HCT116 (cell line): Measurements from ENCODE around the gene LCN2. TPM values are rescaled to one million over a fixed set of nuclear protein-coding genes. Genes with fewer than 3 reads are reported as not detected.

Source experiments
- ATAC-seq: fragments of 200-7000 bp; cut with Tn5 transposase; 2 replicates; pipeline ENCODE4 v1.9.1; 2020; ENCODE audit warnings: mild to moderate bottlenecking, moderate library complexity
- BruUV-seq: library from RNA; stranded (reverse); fragments of 400-500 nt; replicated peaks from 2 replicates; lab custom pipeline; 2021; lab: Mats Ljungman, UMichigan
- CTCF ChIA-PET: fragments of 300-600 bp; sonication (Branson Sonifier 250); formaldehyde crosslinking; loops from one replicate; lab custom pipeline; 2021; ENCODE audit warnings: antibody characterized with exemption; lab: Charles Lee
- POLR2A ChIA-PET: fragments of 300-600, 350-600 bp; sonication (Branson Sonifier 250); formaldehyde crosslinking; loops from one replicate; lab custom pipeline; 2021; ENCODE audit warnings: antibody characterized with exemption; lab: Charles Lee
- RAD21 ChIA-PET, 2 experiments: fragments of 300-600 bp; sonication (Branson Sonifier 250); formaldehyde crosslinking; loops; one replicate each; lab custom pipeline; 2023; ENCODE audit warnings: low total read pairs in 2 of 2; ENCODE audit not compliant: uncharacterized antibody in 2 of 2, unreplicated experiment in 2 of 2, low non-redundant PET in 1 of 2; lab: Charles Lee
- DNase-seq: peaks from one replicate; pipeline ENCODE4 v3.0.0-alpha.2; 2010; ENCODE audit warnings: low read depth, low spot score
- H2AFZ ChIP-seq: fragments of 200-600 bp; shearing (Covaris generic), sonication (generic); 2 replicates; pipeline ENCODE4 v1.6.1; 2017; ENCODE audit warnings: low read depth, mixed run types, mixed read lengths, antibody characterized with exemption, low read length; ENCODE audit not compliant: poor library complexity, severe bottlenecking
- H3K27ac ChIP-seq: 2 replicates; pipeline ENCODE4 v1.5.1; 2012; ENCODE audit warnings: low read depth, low read length
- H3K27me3 ChIP-seq: fragments of 200-600 bp; sonication (generic); 2 replicates; pipeline ENCODE4 v1.6.1; 2016; ENCODE audit warnings: mixed run types, low read length, mixed read lengths; ENCODE audit not compliant: insufficient read depth
- H3K36me3 ChIP-seq, 2 experiments: fragments of 200-500 bp in 1 of 2; fragments of 200-600 bp in 1 of 2; sonication (Bioruptor generic) in 1 of 2; sonication (generic) in 1 of 2; 2 replicates each; pipeline versions ENCODE4 v1.5.1 to v1.6.1; 2014 to 2016; ENCODE audit warnings: low read length in 2 of 2, inconsistent platforms in 1 of 2, mixed read lengths in 1 of 2, mixed run types in 1 of 2; ENCODE audit not compliant: insufficient read depth in 2 of 2, control insufficient read depth in 1 of 2
- H3K4me1 ChIP-seq, 2 experiments: fragments of 200-600 bp in 1 of 2; sonication (generic) in 1 of 2; 2 replicates each; pipeline versions ENCODE4 v1.5.1 to v1.6.1; 2012 to 2017; ENCODE audit warnings: low read length in 2 of 2, inconsistent platforms in 1 of 2, mild to moderate bottlenecking in 1 of 2, mixed read lengths in 1 of 2, mixed run types in 1 of 2, moderate library complexity in 1 of 2; ENCODE audit not compliant: insufficient read depth in 2 of 2, control insufficient read depth in 1 of 2
- H3K4me2 ChIP-seq: fragments of 200-600 bp; sonication (generic); 2 replicates; pipeline ENCODE4 v1.6.1; 2017; ENCODE audit warnings: mixed run types, low read length, mixed read lengths
- H3K4me3 ChIP-seq, 2 experiments: fragments of 200-600 bp in 1 of 2; sonication (generic) in 1 of 2; replicated peaks in 1 of 2; 2 replicates each; pipeline ENCODE4 v1.5.1; 2011 to 2016; ENCODE audit warnings: low read length in 2 of 2, control low read depth in 1 of 2, low read depth in 1 of 2, mild to moderate bottlenecking in 1 of 2, mixed read lengths in 1 of 2, mixed run types in 1 of 2
- H3K79me2 ChIP-seq: fragments of 200-600 bp; sonication (generic); 2 replicates; pipeline ENCODE4 v1.6.1; 2017; ENCODE audit warnings: mild to moderate bottlenecking, mixed run types, low read length, moderate library complexity, mixed read lengths; ENCODE audit not compliant: insufficient read depth
- H3K9ac ChIP-seq: fragments of 200-600 bp; sonication (generic); 2 replicates; pipeline ENCODE4 v1.6.1; 2016; ENCODE audit warnings: low read length, mixed read lengths
- H3K9me2 ChIP-seq: fragments of 200-600 bp; sonication (generic), shearing (Covaris generic); 2 replicates; pipeline ENCODE4 v1.6.1; 2017; ENCODE audit warnings: mixed run types, mild to moderate bottlenecking, moderate library complexity; ENCODE audit not compliant: insufficient read depth
- H3K9me3 ChIP-seq, 2 experiments: fragments of 200-500 bp in 1 of 2; fragments of 200-600 bp in 1 of 2; sonication (Bioruptor generic) in 1 of 2; sonication (generic) in 1 of 2; 2 replicates each; pipeline ENCODE4 v1.6.1; 2014 to 2017; ENCODE audit warnings: low read length in 2 of 2, mixed read lengths in 2 of 2, inconsistent platforms in 1 of 2, low read depth in 1 of 2, mild to moderate bottlenecking in 1 of 2, mixed run types in 1 of 2, moderate library complexity in 1 of 2; ENCODE audit not compliant: control insufficient read depth in 1 of 2, insufficient read depth in 1 of 2
- H4K20me1 ChIP-seq: fragments of 200-600 bp; sonication (generic), shearing (Covaris generic); 2 replicates; pipeline ENCODE4 v1.6.1; 2017; ENCODE audit warnings: mixed run types, mild to moderate bottlenecking, moderate library complexity; ENCODE audit not compliant: insufficient read depth
- FOSL1 ChIP-seq: IDR thresholded peaks from 2 replicates; pipeline ENCODE4 v1.6.1; 2012; ENCODE audit warnings: low read depth
- MAX ChIP-seq: IDR thresholded peaks from 2 replicates; pipeline ENCODE4 v1.6.1; 2012
- POLR2AphosphoS5 ChIP-seq: IDR thresholded peaks from 2 replicates; pipeline ENCODE4 v1.6.1; 2011; ENCODE audit warnings: mild to moderate bottlenecking, low read depth, low read length, moderate library complexity
- RAD21 ChIP-seq: IDR thresholded peaks from 2 replicates; pipeline ENCODE4 v1.6.1; 2012; ENCODE audit warnings: low read depth, mild to moderate bottlenecking
- TCF7L2 ChIP-seq: IDR thresholded peaks from 2 replicates; pipeline ENCODE4 v1.7.0; 2011; ENCODE audit warnings: borderline replicate concordance, inconsistent platforms; ENCODE audit not compliant: insufficient read depth, insufficient read length; ENCODE audit errors: extremely low read depth
- ZBTB33 ChIP-seq: IDR thresholded peaks from 2 replicates; pipeline ENCODE4 v1.6.1; 2011; ENCODE audit warnings: mild to moderate bottlenecking, low read length, moderate library complexity; ENCODE audit not compliant: insufficient replicate concordance; ENCODE audit errors: extremely low read depth
- ZFX ChIP-seq: fragments of 450-650 bp; IDR thresholded peaks from 2 replicates; pipeline ENCODE4 v1.6.1; 2017
- ZNF274 ChIP-seq: fragments of 200-500 bp; sonication (Bioruptor generic); IDR thresholded peaks from 2 replicates; pipeline ENCODE4 v1.6.1; 2014; ENCODE audit warnings: mild to moderate bottlenecking, low read depth, low read length, inconsistent platforms
- intact Hi-C: fragments of 100-400 bp; cut with micrococcal nuclease; formaldehyde crosslinking; loops from 2 replicates; pipeline ENCODE4 v1.10.0; 2022
- total RNA-seq: library from RNA; stranded (reverse); gene quantifications from one replicate; pipeline ENCODE4 v1.2.1, GENCODE V29; 2021; ENCODE audit not compliant: unreplicated experiment

LCN2 gene
- total RNA-seq, 1 experiment from 2014 or later = 9.2 TPM

- Histone ChIP-seq H3K36me3 (peaks cover 12 to 38% of the 10 kb centered on the region in 2 experiments), H3K4me3 (no peak overlapping the region), H3K27me3 (no peaks in the 10 kb centered on the region), H3K4me2 (no peak overlapping the region), H3K9me2 (no peaks in the 10 kb centered on the region), H3K4me1 (peaks cover 10 to 18% of the 10 kb centered on the region in 2 experiments), H2AFZ (no peak overlapping the region), H3K79me2 (peaks cover 34% of the 10 kb centered on the region), H3K9ac (no peak overlapping the region), H3K9me3 (no peaks in the 10 kb centered on the region), H3K27ac (no peak overlapping the region), H4K20me1 (no peaks in the 10 kb centered on the region; the same call in 1 of the 2 replicates)
- ATAC-seq (no peak), DNase-seq (no peak)
- BruUV-seq = no TSS peak
- intact Hi-C loops = no loop called here
- POLR2A ChIA-PET = interaction anchor here (0.6 kb wide), 1 partner anchor 154 kb away, joined by 4 read pairs; no protein-coding TSS in a partner anchor
- RAD21 ChIA-PET = no interaction called here
- no peak for TF ChIP-seq POLR2AphosphoS5
- TF ChIP-seq ZFX = no peak
- TF ChIP-seq FOSL1 = no peak
- no peak for TF ChIP-seq ZNF274
- no peak for TF ChIP-seq MAX
- no peak for TF ChIP-seq ZBTB33
- TF ChIP-seq RAD21 = no peak
- TF ChIP-seq TCF7L2 = no peak
- CTCF ChIA-PET = no interaction called here
Observed at GRCh38 chr9:128102861-128103588, 46.2 kb upstream of the LCN2 start.
